Esophagus squamous epithelium (tissue), 5 donors: ENCODE measurements around the gene SERP2. TPM values are rescaled to one million over a fixed set of nuclear protein-coding genes. Genes with fewer than 3 reads are reported as not detected.

Experiments
- DNase-seq: peaks from one replicate; lab custom pipeline; 2025; lab: John Stamatoyannopoulos, UW
- H3K27ac ChIP-seq, 4 donors: fragments of 200-600 bp; sonication (generic); one replicate each; pipeline ENCODE4 v1.5.1; 2016 to 2019; ENCODE audit warnings: mild to moderate bottlenecking in 1 of 4
- H3K27me3 ChIP-seq, 4 donors: fragments of 200-600 bp; sonication (generic); 1 replicate in 3 of 4; 2 replicates in 1 of 4; pipeline versions ENCODE4 v1.5.1 to v1.6.0; 2017 to 2021; ENCODE audit warnings: antibody characterized with exemption in 1 of 4
- H3K36me3 ChIP-seq, 3 donors: fragments of 200-600 bp; sonication (generic); one replicate each; pipeline ENCODE4 v1.5.1; 2016 to 2019
- H3K4me1 ChIP-seq, 3 donors: fragments of 200-600 bp; sonication (generic); one replicate each; pipeline ENCODE4 v1.5.1; 2017 to 2019
- H3K4me3 ChIP-seq, 4 donors: fragments of 200-600 bp; sonication (generic); 1 replicate in 3 of 4; 2 replicates in 1 of 4; pipeline ENCODE4 v1.5.1; 2016 to 2019; ENCODE audit warnings: mild to moderate bottlenecking in 2 of 4, moderate library complexity in 1 of 4
- H3K9me3 ChIP-seq, 3 donors: fragments of 200-600 bp; sonication (generic); one replicate each; pipeline ENCODE4 v1.5.1; 2016 to 2019
- CTCF ChIP-seq, 6 experiments: fragments of 450-650 bp in 4 of 6; fragments of 200-600 bp in 2 of 6; sonication (generic) in 2 of 6; IDR thresholded peaks; one replicate each; pipeline ENCODE4 v1.5.1; 2016 to 2019; ENCODE audit warnings: antibody characterized with exemption in 6 of 6, mild to moderate bottlenecking in 4 of 6, moderate library complexity in 4 of 6
- POLR2A ChIP-seq, 4 donors: fragments of 450-650 bp; IDR thresholded peaks; one replicate each; pipeline ENCODE4 v1.6.1; 2017; ENCODE audit warnings: antibody characterized with exemption in 4 of 4, mild to moderate bottlenecking in 4 of 4, moderate library complexity in 3 of 4
- WGBS, 2 donors: methylation state at CpG; one replicate each; pipeline ENCODE4 v1.1.5; 2018; 5-methylcytosine and 5-hydroxymethylcytosine counted together
- intact Hi-C: fragments of 100-400 bp; cut with DNase I; formaldehyde crosslinking; loops from one replicate; pipeline ENCODE4 v1.15.0; 2022
- total RNA-seq, 4 donors: library from RNA; depleted of rRNA; stranded (reverse); fragments of >200 nt; gene quantifications; one replicate each; pipeline ENCODE4 v1.1.0, GENCODE V29; 2016
- donor health status: DM: yes; HTN: yes; CAD: no.

SERP2 gene
- total RNA-seq, 4 donors from 2014 or later: 0.35 to 3.6 (median 1.5) TPM

GRCh38 chr13:44435142-44435918 lies 61.7 kb downstream of the SERP2 start:
- Histone ChIP-seq H3K36me3 (peaks cover 0 to 23% (median 5%) of the 10 kb centered on the region in 3 donors), H3K4me3 (peak overlapping the region; percentile 51 to 75 (median 70)), H3K9me3 (no peaks in the 10 kb centered on the region), H3K27me3 (no peaks in the 10 kb centered on the region), H3K27ac (peak overlapping the region; percentile 89 to 97 (median 92)), H3K4me1 (peaks cover 6 to 54% (median 7%) of the 10 kb centered on the region in 3 donors)
- WGBS, 2 donors: 0 to 1% methylated on average over 27 to 30 of the region's 51 CpGs
- intact Hi-C loops: loop anchor here (5.0 kb wide), 1 partner anchor 243 kb away; no protein-coding TSS in a partner anchor
- DNase-seq: peak; percentile 77
- TF ChIP-seq POLR2A (IDR thresholded peaks at IDR 0.05): peak in 3 of 4 donors; percentile 66 to 88 (median 79)
- no peak for TF ChIP-seq CTCF (IDR thresholded peaks at IDR 0.05)

DNA sequence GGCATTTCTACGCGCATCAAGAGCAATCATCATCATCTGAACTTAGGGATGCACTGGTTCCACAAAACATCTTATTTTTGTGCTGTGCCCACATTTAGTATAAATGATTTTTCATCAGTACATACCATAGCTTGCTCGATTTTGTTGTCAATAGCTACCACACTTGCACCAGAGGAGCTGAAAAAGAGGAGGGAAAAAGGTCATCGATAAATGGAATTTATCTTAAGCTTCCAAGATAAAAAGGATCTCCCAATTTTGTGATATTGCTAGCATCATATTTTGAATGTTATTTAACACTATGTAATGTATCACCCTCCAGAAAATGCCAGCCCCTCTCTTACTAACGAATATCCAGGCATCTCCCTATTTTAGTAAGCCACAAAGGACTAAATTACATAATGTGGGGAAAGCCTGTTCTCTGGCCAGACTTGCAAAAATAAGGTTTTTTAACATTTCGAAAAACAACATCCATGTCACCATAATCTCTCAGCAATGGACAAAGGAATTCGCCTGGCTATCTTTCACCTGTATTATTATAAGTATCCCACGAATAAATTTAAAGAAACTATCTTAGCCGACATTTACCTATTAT lies 62.4 kb downstream of the SERP2 start:
- intact Hi-C loops: loop anchor here (5.0 kb wide), 1 partner anchor 244 kb away; no protein-coding TSS in a partner anchor
- Histone ChIP-seq H3K27ac (peak overlapping the region; percentile 89 to 97 (median 92)), H3K9me3 (no peaks in the 10 kb centered on the region), H3K4me1 (peaks cover 6 to 54% (median 7%) of the 10 kb centered on the region in 3 donors), H3K4me3 (peak overlapping the region; percentile 51 to 75 (median 70)), H3K27me3 (no peaks in the 10 kb centered on the region), H3K36me3 (peaks cover 0 to 23% (median 5%) of the 10 kb centered on the region in 3 donors)
- TF ChIP-seq CTCF (IDR thresholded peaks at IDR 0.05) (no peak), POLR2A (IDR thresholded peaks at IDR 0.05) (no peak)
- 1 to 2% methylated on average over 9 of the region's 9 CpGs for WGBS, 2 donors
- DNase-seq: no peak

GRCh38 chr13:44436589-44437337 lies 63.1 kb downstream of the SERP2 start:
- Histone ChIP-seq H3K4me3 (peak overlapping the region; percentile 51 to 75 (median 70)), H3K27me3 (no peaks in the 10 kb centered on the region), H3K9me3 (no peaks in the 10 kb centered on the region), H3K4me1 (peaks cover 6 to 54% (median 7%) of the 10 kb centered on the region in 3 donors), H3K27ac (peak overlapping the region; percentile 89 to 97 (median 92)), H3K36me3 (peaks cover 0 to 23% (median 5%) of the 10 kb centered on the region in 3 donors)
- peak; percentile 19 for DNase-seq
- intact Hi-C loops: loop anchor here (5.0 kb wide), 1 partner anchor 244 kb away; no protein-coding TSS in a partner anchor
- TF ChIP-seq POLR2A (IDR thresholded peaks at IDR 0.05) (peak in 3 of 4 donors; percentile 90 to 98 (median 95)), CTCF (IDR thresholded peaks at IDR 0.05) (peak in 1 of 6 experiments; percentile 6)
- 0% methylated on average over 24 to 25 of the region's 38 CpGs for WGBS, 2 donors

DNA sequence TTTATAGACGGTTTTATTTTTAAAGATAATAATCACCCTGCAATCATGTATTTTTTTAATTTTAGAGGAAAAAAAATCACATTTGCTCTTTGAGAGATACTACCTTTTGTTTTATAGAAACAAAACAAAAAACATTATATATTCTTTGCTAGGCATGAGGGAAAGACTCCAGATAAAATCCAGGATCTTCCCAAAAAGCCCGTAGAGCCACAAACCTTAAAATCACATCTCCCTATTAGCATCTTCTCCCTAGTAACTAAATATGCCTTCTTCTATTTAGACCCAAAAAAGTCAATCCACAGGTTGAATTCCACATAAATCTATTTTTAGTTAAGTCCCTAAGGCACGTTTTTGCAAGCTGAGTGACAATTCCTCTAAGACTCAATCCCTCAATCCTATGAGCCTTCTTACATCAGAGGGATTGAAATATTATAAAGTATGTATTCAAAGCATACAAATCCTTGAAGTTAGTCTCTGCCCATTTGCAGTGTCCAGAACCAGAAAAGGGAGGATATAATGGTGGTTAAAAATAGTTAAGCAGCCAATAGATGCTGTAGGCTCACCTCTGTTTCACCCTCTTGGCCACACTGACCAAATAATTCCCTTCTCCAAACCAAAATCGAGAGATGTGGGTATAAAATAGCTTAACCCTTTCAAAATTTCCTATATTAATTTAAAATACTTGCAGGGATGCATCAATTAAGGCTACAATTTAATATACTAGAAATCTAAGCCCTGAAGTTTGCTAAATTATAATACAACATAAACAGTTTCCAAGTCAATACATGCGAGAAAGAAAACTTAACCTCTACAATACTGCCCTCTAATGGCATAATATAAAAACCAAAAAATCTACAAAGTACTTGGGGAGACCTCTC lies 64.0 kb downstream of the SERP2 start:
- peak overlapping the region in 3 of 4 donors; percentile 89 to 97 (median 94) for H3K27ac ChIP-seq
- no peak for DNase-seq
- peak overlapping the region in 3 of 4 donors; percentile 69 to 75 (median 71) for H3K4me3 ChIP-seq
- no peaks in the 10 kb centered on the region for H3K27me3 ChIP-seq
- peaks cover 0 to 22% (median 5%) of the 10 kb centered on the region in 3 donors for H3K36me3 ChIP-seq
- H3K9me3 ChIP-seq: no peaks in the 10 kb centered on the region
- peak; percentile 22 to 67 (median 50) for TF ChIP-seq CTCF (IDR thresholded peaks at IDR 0.05)
- TF ChIP-seq POLR2A (IDR thresholded peaks at IDR 0.05): no peak
- intact Hi-C loops: loop anchor here (5.0 kb wide), 1 partner anchor 245 kb away; no protein-coding TSS in a partner anchor
- peaks cover 6 to 50% (median 7%) of the 10 kb centered on the region in 3 donors for H3K4me1 ChIP-seq
- WGBS, 2 donors: 1 to 2% methylated on average over 5 of the region's 5 CpGs
